HG03558 (cell line): Measurements from ENCODE around the gene TCERG1.

Source experiments
- ATAC-seq: cut with Tn5 transposase; IDR thresholded peaks from one replicate; pipeline ENCODE4 v1.9.1; 2021; ENCODE audit warnings: moderate number of reproducible peaks; ENCODE audit not compliant: unreplicated experiment; ENCODE audit errors: extremely low read depth

The TCERG1 gene

GRCh38 chr5:146446861-146447733 is at the start of gene TCERG1:
TSS of gene TCERG1 (plus strand) at chr5:146447333. CDS start at chr5:146447350, 17 bp downstream.
- ATAC-seq: peak; percentile 94

- ATAC-seq: no peak
Observed at GRCh38 chr5:146398826-146399225, 48.3 kb upstream of the TCERG1 start.

GRCh38 chr5:146399481-146399880 is 47.7 kb upstream of the TCERG1 start:
- no peak for ATAC-seq

GRCh38 chr5:146400201-146400600 is 46.9 kb upstream of the TCERG1 start:
- ATAC-seq: no peak

GRCh38 chr5:146401021-146401420 is 46.1 kb upstream of the TCERG1 start:
- no peak for ATAC-seq

- ATAC-seq: no peak
Observed at GRCh38 chr5:146402949-146403348, 44.2 kb upstream of the TCERG1 start.

- no peak for ATAC-seq
Observed at GRCh38 chr5:146409054-146409671, 38.0 kb upstream of the TCERG1 start.

GRCh38 chr5:146410272-146410671 is 36.9 kb upstream of the TCERG1 start:
- ATAC-seq: no peak

- ATAC-seq: no peak
Observed at GRCh38 chr5:146419696-146420095, 27.4 kb upstream of the TCERG1 start.

GRCh38 chr5:146425023-146425422 is 22.1 kb upstream of the TCERG1 start:
- ATAC-seq: no peak

GRCh38 chr5:146426305-146426704 is 20.8 kb upstream of the TCERG1 start:
- ATAC-seq: no peak

GRCh38 chr5:146426853-146427618 is 20.1 kb upstream of the TCERG1 start:
- no peak for ATAC-seq

- ATAC-seq: no peak
Observed at GRCh38 chr5:146427619-146427997, 19.5 kb upstream of the TCERG1 start.

GRCh38 chr5:146428658-146429057 is 18.5 kb upstream of the TCERG1 start:
- no peak for ATAC-seq

GRCh38 chr5:146440353-146440752 is 6.8 kb upstream of the TCERG1 start:
- ATAC-seq: no peak

GRCh38 chr5:146440870-146441495 is 6.2 kb upstream of the TCERG1 start:
- no peak for ATAC-seq

- no peak for ATAC-seq
Observed at GRCh38 chr5:146441896-146442295, 5.2 kb upstream of the TCERG1 start.

GRCh38 chr5:146447734-146448380 is 724 bp downstream of the TCERG1 start:
- ATAC-seq: peak; percentile 4

GRCh38 chr5:146448783-146449519 is 1.8 kb downstream of the TCERG1 start:
- no peak for ATAC-seq
